HG03025 (cell line): Measurements from ENCODE around the gene POLA2.

Experiments used
- ATAC-seq: cut with Tn5 transposase; IDR thresholded peaks from one replicate; pipeline ENCODE4 v1.9.1; 2021; ENCODE audit warnings: mild to moderate bottlenecking, moderate library complexity; ENCODE audit not compliant: unreplicated experiment, low FRiP score

POLA2 gene

GRCh38 chr11:65279741-65280440 is 18.1 kb downstream of the POLA2 start:
- ATAC-seq: no peak

- ATAC-seq: no peak
These were observed 18.9 kb downstream of the POLA2 start for GRCh38 chr11:65280646-65281045.

- no peak for ATAC-seq
These were observed 24.9 kb downstream of the POLA2 start for GRCh38 chr11:65286686-65287085.

- ATAC-seq: no peak
These were observed 25.8 kb downstream of the POLA2 start for GRCh38 chr11:65287601-65288000.

GRCh38 chr11:65288706-65289536 is 27.2 kb downstream of the POLA2 start:
- no peak for ATAC-seq

GRCh38 chr11:65290448-65291165 is 28.8 kb downstream of the POLA2 start:
- no peak for ATAC-seq

- ATAC-seq: no peak
These were observed 29.9 kb downstream of the POLA2 start for GRCh38 chr11:65291613-65292012.

- ATAC-seq: no peak
These were observed 31.1 kb downstream of the POLA2 start for GRCh38 chr11:65292890-65293289.

GRCh38 chr11:65293909-65294381 is 32.2 kb downstream of the POLA2 start:
- ATAC-seq: no peak

GRCh38 chr11:65295001-65295400 is 33.2 kb downstream of the POLA2 start:
- ATAC-seq: no peak

- no peak for ATAC-seq
These were observed 34.0 kb downstream of the POLA2 start for GRCh38 chr11:65295571-65296341.

- no peak for ATAC-seq
These were observed 35.4 kb downstream of the POLA2 start for GRCh38 chr11:65297026-65297672.

- no peak for ATAC-seq
These were observed 36.4 kb downstream of the POLA2 start for GRCh38 chr11:65298131-65298535.

- no peak for ATAC-seq
These were observed 37.0 kb downstream of the POLA2 start for GRCh38 chr11:65298655-65299179.

- ATAC-seq: no peak
These were observed 39.0 kb downstream of the POLA2 start for GRCh38 chr11:65300621-65301275.

- no peak for ATAC-seq
These were observed 39.9 kb downstream of the POLA2 start for GRCh38 chr11:65301491-65302329.

GRCh38 chr11:65303555-65303954 is 41.8 kb downstream of the POLA2 start:
- ATAC-seq: no peak

- no peak for ATAC-seq
These were observed 42.3 kb downstream of the POLA2 start for GRCh38 chr11:65304110-65304509.
